HEK293 (cell line): ENCODE results near the gene NDUFV2.

Experiments
- CTCF ChIA-PET: fragments of 350-600 bp; formaldehyde crosslinking; extraction: SDS; loops from one replicate; lab custom pipeline; 2021; ENCODE audit warnings: antibody characterized with exemption; lab: Yijun Ruan, JAX
- POLR2A ChIA-PET: fragments of 300-600 bp; formaldehyde crosslinking; extraction: SDS; loops from one replicate; lab custom pipeline; 2020; ENCODE audit warnings: antibody characterized with exemption, inconsistent platforms; lab: Yijun Ruan, JAX
- H3K27ac ChIP-seq: fragments of 200-500 bp; sonication (Bioruptor generic); 2 replicates; pipeline ENCODE4 v1.5.1; 2014; ENCODE audit warnings: low read depth, low read length, control low read depth, inconsistent platforms; ENCODE audit errors: extremely low read depth
- H3K36me3 ChIP-seq, 2 experiments: fragments of 200-500 bp in 1 of 2; sonication (Bioruptor generic) in 1 of 2; 1 replicate in 1 of 2; 2 replicates in 1 of 2; pipeline ENCODE4 v1.5.1; 2014 to 2017; ENCODE audit warnings: inconsistent platforms in 2 of 2, low read length in 2 of 2; ENCODE audit not compliant: control insufficient read depth in 2 of 2, insufficient read depth in 1 of 2
- H3K4me1 ChIP-seq: fragments of 200-500 bp; sonication (Bioruptor generic); 2 replicates; pipeline ENCODE4 v1.5.1; 2014; ENCODE audit warnings: mild to moderate bottlenecking, low read length, inconsistent platforms; ENCODE audit not compliant: control insufficient read depth, insufficient read depth
- H3K4me3 ChIP-seq: 2 replicates; pipeline ENCODE4 v1.5.1; 2011; ENCODE audit warnings: low read depth, mild to moderate bottlenecking, control low read depth, low read length, moderate library complexity
- H3K9me3 ChIP-seq: fragments of 200-500 bp; sonication (Bioruptor generic); 2 replicates; pipeline ENCODE4 v1.5.1; 2014; ENCODE audit warnings: low read depth, low read length, inconsistent platforms; ENCODE audit not compliant: control insufficient read depth, insufficient read depth
- KLF1 ChIP-seq: fragments of 450-650 bp; formaldehyde crosslinking; IDR thresholded peaks from 2 replicates; pipeline ENCODE4 v1.5.1; 2016; ENCODE audit warnings: missing biosample characterization, missing genetic modification characterization
- KLF7 ChIP-seq: fragments of 450-650 bp; formaldehyde crosslinking; IDR thresholded peaks from 2 replicates; pipeline ENCODE4 v1.5.1; 2016; ENCODE audit warnings: missing biosample characterization, missing genetic modification characterization, borderline replicate concordance
- MYNN ChIP-seq: fragments of 450-650 bp; formaldehyde crosslinking; IDR thresholded peaks from 2 replicates; pipeline ENCODE4 v1.5.1; 2016; ENCODE audit warnings: missing biosample characterization, missing genetic modification characterization, borderline replicate concordance
- PRDM6 ChIP-seq: fragments of 450-650 bp; formaldehyde crosslinking; IDR thresholded peaks from 2 replicates; pipeline ENCODE4 v1.5.1; 2017; ENCODE audit warnings: missing biosample characterization, missing genetic modification characterization
- ZBTB21 ChIP-seq: fragments of 450-650 bp; formaldehyde crosslinking; IDR thresholded peaks from 2 replicates; pipeline ENCODE4 v1.5.1; 2017; ENCODE audit warnings: missing biosample characterization, missing genetic modification characterization
- ZBTB48 ChIP-seq: fragments of 450-650 bp; formaldehyde crosslinking; IDR thresholded peaks from 2 replicates; pipeline ENCODE4 v1.5.1; 2016; ENCODE audit warnings: missing biosample characterization, missing genetic modification characterization
- ZBTB6 ChIP-seq: fragments of 450-650 bp; formaldehyde crosslinking; IDR thresholded peaks from 2 replicates; pipeline ENCODE4 v1.5.1; 2017; ENCODE audit warnings: missing biosample characterization, missing genetic modification characterization
- ZNF184 ChIP-seq: fragments of 450-650 bp; IDR thresholded peaks from 2 replicates; pipeline ENCODE4 v1.5.1; 2018; ENCODE audit warnings: missing biosample characterization, mild to moderate bottlenecking, missing genetic modification characterization
- ZNF280D ChIP-seq: fragments of 450-650 bp; formaldehyde crosslinking; IDR thresholded peaks from 2 replicates; pipeline ENCODE4 v1.5.1; 2016; ENCODE audit warnings: missing biosample characterization, missing genetic modification characterization
- ZNF341 ChIP-seq: fragments of 450-650 bp; formaldehyde crosslinking; IDR thresholded peaks from 2 replicates; pipeline ENCODE4; 2016; ENCODE audit warnings: low read depth, missing biosample characterization, missing genetic modification characterization
- ZNF350 ChIP-seq: fragments of 450-650 bp; formaldehyde crosslinking; IDR thresholded peaks from 2 replicates; pipeline ENCODE4 v1.5.0; 2017; ENCODE audit warnings: missing biosample characterization, mild to moderate bottlenecking, missing genetic modification characterization
- ZNF426 ChIP-seq: fragments of 450-650 bp; formaldehyde crosslinking; IDR thresholded peaks from 2 replicates; pipeline ENCODE4 v1.5.1; 2017; ENCODE audit warnings: missing biosample characterization, missing genetic modification characterization, mild to moderate bottlenecking, inconsistent platforms, moderate library complexity
- ZNF514 ChIP-seq: fragments of 450-650 bp; formaldehyde crosslinking; IDR thresholded peaks from 2 replicates; pipeline ENCODE4 v1.5.1; 2016; ENCODE audit warnings: missing biosample characterization, missing genetic modification characterization
- ZNF544 ChIP-seq: fragments of 450-650 bp; formaldehyde crosslinking; IDR thresholded peaks from 2 replicates; pipeline ENCODE4 v1.5.0; 2017; ENCODE audit warnings: missing biosample characterization, missing genetic modification characterization
- ZNF548 ChIP-seq: fragments of 450-650 bp; formaldehyde crosslinking; IDR thresholded peaks from 2 replicates; pipeline ENCODE4 v1.5.1; 2016; ENCODE audit warnings: missing biosample characterization, missing genetic modification characterization
- ZNF580 ChIP-seq: fragments of 450-650 bp; formaldehyde crosslinking; IDR thresholded peaks from 2 replicates; pipeline ENCODE4 v1.5.1; 2016; ENCODE audit warnings: missing biosample characterization, missing genetic modification characterization
- ZNF610 ChIP-seq: fragments of 450-650 bp; formaldehyde crosslinking; IDR thresholded peaks from 2 replicates; pipeline ENCODE4 v1.5.1; 2016; ENCODE audit warnings: missing biosample characterization, missing genetic modification characterization, borderline replicate concordance
- ZNF654 ChIP-seq: fragments of 450-650 bp; formaldehyde crosslinking; IDR thresholded peaks from 2 replicates; pipeline ENCODE4 v1.5.1; 2016; ENCODE audit warnings: low read depth, missing biosample characterization, missing genetic modification characterization
- ZNF785 ChIP-seq: fragments of 450-650 bp; formaldehyde crosslinking; IDR thresholded peaks from 2 replicates; pipeline ENCODE4 v1.5.1; 2016; ENCODE audit warnings: missing biosample characterization, missing genetic modification characterization
- ZNF791 ChIP-seq: fragments of 450-650 bp; formaldehyde crosslinking; IDR thresholded peaks from 2 replicates; pipeline ENCODE4 v1.5.1; 2016; ENCODE audit warnings: missing biosample characterization, missing genetic modification characterization
- ZSCAN23 ChIP-seq: fragments of 450-650 bp; formaldehyde crosslinking; IDR thresholded peaks from 2 replicates; pipeline ENCODE4 v1.5.1; 2016; ENCODE audit warnings: missing biosample characterization, missing genetic modification characterization
- ZXDB ChIP-seq: fragments of 450-650 bp; formaldehyde crosslinking; IDR thresholded peaks from 2 replicates; pipeline ENCODE4 v1.5.1; 2016; ENCODE audit warnings: missing biosample characterization, missing genetic modification characterization
- TF ChIP-seq, protein P1 (sequence below): fragments of 450-650 bp; formaldehyde crosslinking; optimal IDR thresholded peaks from 2 replicates; pipeline ENCODE3; 2016; ENCODE audit warnings: missing biosample characterization, mild to moderate bottlenecking, missing genetic modification characterization
- TF ChIP-seq, protein P2 (sequence below): fragments of 450-650 bp; formaldehyde crosslinking; IDR thresholded peaks from 2 replicates; pipeline ENCODE4 v1.5.1; 2016; ENCODE audit warnings: missing biosample characterization, missing genetic modification characterization

Gene NDUFV2

DNA sequence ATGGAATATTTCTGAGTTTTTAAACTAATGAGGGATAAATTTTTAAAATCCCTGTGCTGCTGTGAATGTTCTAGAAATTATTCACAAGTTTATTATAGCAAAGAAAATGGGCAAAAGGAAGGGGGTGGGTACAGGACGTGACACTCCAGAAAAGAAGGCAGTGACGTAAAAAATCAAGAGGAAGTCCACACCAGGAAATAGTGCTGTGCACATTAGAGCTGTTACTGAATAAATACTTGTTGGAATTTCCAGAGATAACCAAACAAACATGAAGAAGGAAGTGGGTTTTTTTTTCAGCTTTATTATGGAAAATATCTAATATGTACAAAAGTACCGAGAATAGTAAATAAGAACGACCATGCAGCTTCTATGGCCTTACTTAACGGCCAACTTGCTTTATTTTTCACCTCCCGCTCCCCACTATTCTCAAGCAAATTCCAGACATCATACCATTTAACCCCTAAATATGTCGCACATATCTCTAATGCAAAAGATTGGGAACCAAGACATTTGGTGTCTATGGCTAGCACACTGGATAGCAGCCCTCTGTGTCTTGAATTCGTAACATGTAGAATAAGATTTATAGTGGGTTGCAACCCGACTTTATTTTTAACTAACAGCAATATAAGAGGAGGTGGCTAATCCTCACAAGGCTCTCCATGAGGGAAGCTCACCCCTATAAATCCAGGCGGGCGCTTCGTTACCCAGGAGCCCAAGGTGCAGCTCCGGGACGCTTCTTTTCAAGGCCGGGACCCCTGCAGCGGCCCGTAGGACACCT is 580 bp upstream of the NDUFV2 start (continued):
- TF ChIP-seq, protein P1, sequence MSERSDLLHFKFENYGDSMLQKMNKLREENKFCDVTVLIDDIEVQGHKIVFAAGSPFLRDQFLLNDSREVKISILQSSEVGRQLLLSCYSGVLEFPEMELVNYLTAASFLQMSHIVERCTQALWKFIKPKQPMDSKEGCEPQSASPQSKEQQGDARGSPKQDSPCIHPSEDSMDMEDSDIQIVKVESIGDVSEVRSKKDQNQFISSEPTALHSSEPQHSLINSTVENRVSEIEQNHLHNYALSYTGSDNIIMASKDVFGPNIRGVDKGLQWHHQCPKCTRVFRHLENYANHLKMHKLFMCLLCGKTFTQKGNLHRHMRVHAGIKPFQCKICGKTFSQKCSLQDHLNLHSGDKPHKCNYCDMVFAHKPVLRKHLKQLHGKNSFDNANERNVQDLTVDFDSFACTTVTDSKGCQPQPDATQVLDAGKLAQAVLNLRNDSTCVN, result no peak
- TF ChIP-seq, protein P2, sequence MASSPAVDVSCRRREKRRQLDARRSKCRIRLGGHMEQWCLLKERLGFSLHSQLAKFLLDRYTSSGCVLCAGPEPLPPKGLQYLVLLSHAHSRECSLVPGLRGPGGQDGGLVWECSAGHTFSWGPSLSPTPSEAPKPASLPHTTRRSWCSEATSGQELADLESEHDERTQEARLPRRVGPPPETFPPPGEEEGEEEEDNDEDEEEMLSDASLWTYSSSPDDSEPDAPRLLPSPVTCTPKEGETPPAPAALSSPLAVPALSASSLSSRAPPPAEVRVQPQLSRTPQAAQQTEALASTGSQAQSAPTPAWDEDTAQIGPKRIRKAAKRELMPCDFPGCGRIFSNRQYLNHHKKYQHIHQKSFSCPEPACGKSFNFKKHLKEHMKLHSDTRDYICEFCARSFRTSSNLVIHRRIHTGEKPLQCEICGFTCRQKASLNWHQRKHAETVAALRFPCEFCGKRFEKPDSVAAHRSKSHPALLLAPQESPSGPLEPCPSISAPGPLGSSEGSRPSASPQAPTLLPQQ, result no peak
- TF ChIP-seq ZSCAN23 (tag by site-specific recombination), result no peak
- no peak for TF ChIP-seq KLF1 (tag by site-specific recombination)
- TF ChIP-seq ZNF548 (tag by site-specific recombination), result no peak
- TF ChIP-seq ZBTB21 (tag by site-specific recombination), result peak; percentile 81
- TF ChIP-seq ZNF341, result peak; percentile 19; the same call in 1 of the 2 replicates
- TF ChIP-seq ZXDB (tag by site-specific recombination), result peak; percentile 61; the same call in 1 of the 2 replicates

DNA sequence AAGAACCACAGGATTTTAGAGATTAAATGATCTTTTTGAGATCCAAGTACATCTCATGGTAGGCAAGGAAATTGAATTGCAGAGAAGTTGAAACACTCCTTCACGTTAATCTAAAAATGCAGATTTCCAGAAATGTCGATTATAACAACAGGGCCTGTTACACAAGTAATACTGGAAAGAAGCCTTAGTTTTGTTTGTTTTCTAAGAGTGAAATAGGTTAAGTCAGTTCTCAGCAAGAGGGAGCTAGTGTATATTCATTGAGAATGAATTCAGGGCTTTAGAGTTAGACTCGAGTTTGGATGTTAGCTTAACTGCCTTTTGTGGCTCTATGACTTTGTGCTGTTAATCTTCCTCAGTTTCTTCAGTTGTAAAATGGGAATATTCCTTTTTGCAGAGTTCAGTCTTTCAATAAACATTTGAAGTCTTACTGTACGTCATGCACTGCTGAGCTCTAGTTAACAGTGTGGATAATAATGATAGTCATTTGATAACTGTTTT is 926 bp downstream of the NDUFV2 start:
- TF ChIP-seq ZBTB6 (tag by site-specific recombination) (peak; percentile 32; the same call in 1 of the 2 replicates), MYNN (tag by site-specific recombination) (no peak), ZNF280D (no peak), ZNF350 (no peak), ZNF514 (no peak), PRDM6 (tag by site-specific recombination) (0 out of 2 replicates have a peak, but pooled peaks have one; percentile 4), ZNF544 (tag by site-specific recombination) (no peak), ZBTB48 (no peak), ZNF426 (tag by site-specific recombination) (no peak), ZNF785 (tag by site-specific recombination) (no peak), ZNF184 (tag by site-specific recombination) (no peak), ZNF610 (tag by site-specific recombination) (no peak), KLF7 (no peak), ZNF580 (tag by site-specific recombination) (no peak), ZNF654 (tag by site-specific recombination) (0 out of 2 replicates have a peak, but pooled peaks have one; percentile 6), ZNF791 (tag by site-specific recombination) (no peak)
- Histone ChIP-seq H3K4me1 (peaks cover 32% of the 10 kb centered on the region; the same call in 1 of the 2 replicates), H3K4me3 (peak overlapping the region; percentile 56), H3K9me3 (no peaks in the 10 kb centered on the region), H3K36me3 (0 out of 3 replicates have a peak, but pooled peaks cover 0 to 4% of the 10 kb centered on the region in 2 experiments), H3K27ac (peak overlapping the region; percentile 86)
- CTCF ChIA-PET, result interaction anchor here (0.6 to 1.6 kb wide), 2 partner anchors 19 to 130 kb away, joined by 3 to 6 read pairs; no protein-coding TSS in a partner anchor
- POLR2A ChIA-PET, result interaction anchor here (0.7 to 3.4 kb wide), 7 partner anchors 14 to 33 kb away, joined by 3 to 29 read pairs (median 4); partner anchors contain the start of gene ANKRD12
